GM12865 (cell line): Measurements from ENCODE around the gene ERMN.

ENCODE experiments used
- DNase-seq: peaks from one replicate; pipeline ENCODE4 v3.0.0; 2010; ENCODE audit warnings: low read depth
- H3K4me3 ChIP-seq: 2 replicates; pipeline ENCODE4 v1.5.1; 2011; ENCODE audit warnings: mild to moderate bottlenecking, low read depth, low read length, control low read depth
- CTCF ChIP-seq: IDR thresholded peaks from 2 replicates; pipeline ENCODE4 v1.5.1; 2011; ENCODE audit warnings: low read length, control low read depth, low read depth, inconsistent platforms; ENCODE audit not compliant: insufficient read depth; ENCODE audit errors: missing control alignments

The ERMN gene

DNA sequence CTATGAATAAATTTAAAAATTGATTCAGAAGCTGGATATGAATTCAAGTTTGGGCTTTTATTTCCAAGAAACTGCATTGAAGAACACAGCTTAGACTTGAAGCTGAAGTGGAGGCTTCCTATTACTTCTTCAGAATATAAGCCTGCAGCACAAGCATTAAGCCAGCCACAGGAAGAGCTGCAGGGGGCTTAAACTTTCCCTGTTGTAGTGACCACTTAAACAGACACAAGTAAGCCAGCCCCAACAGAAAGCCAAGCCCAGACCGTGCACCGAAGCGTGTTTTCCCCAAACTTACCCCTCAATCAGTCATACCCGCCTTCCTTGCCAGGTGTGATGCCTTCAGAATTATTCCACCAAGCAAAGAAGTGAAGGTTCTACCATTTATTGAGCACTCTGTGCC lies 28.7 kb downstream of the ERMN start:
- DNase-seq = no peak
- no peak for TF ChIP-seq CTCF
- no peak overlapping the region for H3K4me3 ChIP-seq

DNA sequence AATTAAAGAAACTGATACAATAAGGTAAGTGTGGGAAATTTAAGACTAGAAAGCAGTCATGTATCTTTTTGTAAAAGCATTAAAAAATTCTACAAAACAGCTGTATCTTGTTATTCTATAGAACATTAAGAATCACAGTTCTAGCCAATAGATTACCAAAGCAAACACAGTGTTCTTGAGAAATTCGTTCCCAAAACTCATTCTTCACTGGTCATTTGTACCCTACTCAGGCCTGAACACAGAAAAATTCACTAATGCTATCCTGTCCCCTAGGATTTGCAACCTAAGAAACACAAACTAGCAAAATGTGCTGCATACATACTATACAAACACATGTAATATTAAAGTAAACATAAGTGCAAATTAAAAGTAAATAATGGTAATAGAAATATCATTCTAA lies 29.1 kb downstream of the ERMN start:
- TF ChIP-seq CTCF = no peak
- H3K4me3 ChIP-seq = no peak overlapping the region
- DNase-seq = no peak

GRCh38 chr2:157292853-157293252 lies 32.8 kb downstream of the ERMN start:
- H3K4me3 ChIP-seq = no peak overlapping the region
- no peak for TF ChIP-seq CTCF
- no peak for DNase-seq

GRCh38 chr2:157291018-157291417 lies 34.6 kb downstream of the ERMN start:
- no peak for DNase-seq
- H3K4me3 ChIP-seq = no peak overlapping the region
- no peak for TF ChIP-seq CTCF

DNA sequence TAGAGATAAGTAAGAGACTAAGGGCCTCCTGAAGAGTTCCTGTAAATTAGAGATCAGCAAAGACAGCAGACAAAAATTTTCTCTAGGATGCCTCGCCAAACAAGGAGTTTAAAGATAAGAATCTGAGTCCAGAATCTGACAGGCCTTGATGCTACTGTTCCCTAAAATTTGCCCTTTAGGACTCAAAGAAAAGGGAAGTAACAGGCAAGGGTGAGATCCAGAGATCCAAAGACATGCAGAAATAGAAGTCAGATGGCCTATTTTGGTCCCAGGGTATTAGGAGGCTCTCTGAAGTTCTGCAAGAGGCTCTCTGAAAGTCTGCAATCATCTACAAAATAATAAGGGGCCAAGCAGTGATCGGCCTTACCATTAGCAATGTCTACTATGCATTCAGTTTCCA lies 35.1 kb downstream of the ERMN start:
- no peak for TF ChIP-seq CTCF
- DNase-seq = no peak
- no peak overlapping the region for H3K4me3 ChIP-seq

DNA sequence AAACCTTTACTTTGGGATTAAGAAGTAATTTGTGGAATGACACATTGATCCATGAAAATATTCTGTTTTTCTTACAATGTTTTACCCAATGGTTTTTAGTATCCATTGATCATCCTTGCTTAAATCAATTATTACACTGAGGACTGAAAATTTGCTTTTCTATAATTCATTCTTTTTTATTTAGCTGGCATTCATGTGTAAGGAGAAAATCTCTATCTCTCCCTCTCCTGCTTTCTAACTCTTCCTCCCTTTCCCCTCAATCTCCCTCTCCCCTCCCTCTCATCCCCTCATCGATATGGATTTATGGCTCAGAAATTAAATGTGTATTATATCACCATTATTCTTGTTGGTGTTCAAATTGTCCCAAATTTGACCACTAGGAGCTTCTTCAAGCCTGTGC lies 38.5 kb downstream of the ERMN start:
- no peak overlapping the region for H3K4me3 ChIP-seq
- TF ChIP-seq CTCF = no peak
- DNase-seq = no peak

GRCh38 chr2:157283468-157283867 lies 42.2 kb downstream of the ERMN start:
- no peak for TF ChIP-seq CTCF

More at GRCh38 chr2:157283468-157283867, 42.2 kb downstream of the ERMN start:
- no peak for DNase-seq
- no peak overlapping the region for H3K4me3 ChIP-seq
